Raji (cell line): ENCODE results near the gene KCNK13.

Experiments
- POLR2A ChIP-seq: IDR thresholded peaks from 2 replicates; pipeline ENCODE4 v1.6.1; 2011; ENCODE audit warnings: low read depth, low read length, control low read depth; ENCODE audit not compliant: insufficient read depth

KCNK13 gene

DNA sequence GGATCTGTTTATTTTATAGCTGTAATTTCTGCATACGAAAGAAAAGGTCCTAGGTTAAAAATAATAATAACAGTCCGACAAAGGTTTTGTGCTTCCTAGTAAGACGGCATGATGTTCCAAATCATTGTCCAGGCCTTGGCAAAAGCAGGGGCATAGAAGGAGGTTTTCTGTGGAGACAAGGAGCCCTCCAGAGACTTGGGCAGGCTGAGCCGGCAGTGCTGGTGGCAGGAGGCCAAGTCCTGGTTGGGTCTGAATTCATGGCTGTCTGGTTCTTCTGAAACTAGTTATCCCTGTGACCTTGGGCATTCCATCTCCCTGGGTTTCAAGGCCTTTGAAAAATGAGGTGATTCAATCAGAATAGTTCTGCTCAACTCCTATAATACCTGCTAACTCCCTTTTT lies 44.0 kb downstream of the KCNK13 start:
- no peak for TF ChIP-seq POLR2A

DNA sequence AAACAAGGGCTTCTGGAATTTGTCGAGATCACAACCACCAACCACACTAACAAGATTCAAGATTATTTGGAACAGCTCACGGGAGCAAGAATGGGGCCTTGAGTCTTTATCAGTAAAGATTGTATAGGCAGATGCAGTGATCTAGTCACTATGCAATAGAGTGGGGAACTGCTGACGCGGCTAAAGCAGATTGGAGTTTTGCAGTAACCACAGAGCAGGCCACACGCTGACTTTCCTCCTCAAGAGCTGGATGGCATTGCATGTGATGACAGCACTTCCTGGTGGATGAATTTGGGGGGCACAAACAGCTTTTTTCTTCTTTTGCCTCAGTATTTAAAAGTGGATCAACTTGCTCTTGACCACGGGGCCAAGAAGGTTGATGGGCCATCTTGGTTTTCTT lies 46.0 kb downstream of the KCNK13 start:
- TF ChIP-seq POLR2A: no peak

DNA sequence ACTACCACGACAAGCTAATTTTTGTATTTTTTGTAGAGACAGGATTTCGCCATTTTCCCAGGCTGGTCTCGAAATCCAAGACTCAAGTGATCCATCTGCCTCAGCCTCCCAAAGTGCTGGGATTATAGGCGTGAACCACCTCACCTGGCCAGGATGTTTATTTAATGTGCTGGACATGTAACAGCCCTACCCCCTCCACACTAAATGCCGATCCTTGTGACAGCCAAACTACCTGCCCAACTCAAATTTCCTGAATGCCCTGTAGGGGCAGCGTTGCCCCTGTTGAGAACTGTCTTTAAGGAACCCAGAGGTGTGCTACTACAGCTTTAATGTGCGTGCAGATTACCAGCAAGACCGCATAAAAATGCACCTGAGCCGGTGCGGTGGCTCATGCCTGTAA lies 48.1 kb downstream of the KCNK13 start:
- no peak for TF ChIP-seq POLR2A

DNA sequence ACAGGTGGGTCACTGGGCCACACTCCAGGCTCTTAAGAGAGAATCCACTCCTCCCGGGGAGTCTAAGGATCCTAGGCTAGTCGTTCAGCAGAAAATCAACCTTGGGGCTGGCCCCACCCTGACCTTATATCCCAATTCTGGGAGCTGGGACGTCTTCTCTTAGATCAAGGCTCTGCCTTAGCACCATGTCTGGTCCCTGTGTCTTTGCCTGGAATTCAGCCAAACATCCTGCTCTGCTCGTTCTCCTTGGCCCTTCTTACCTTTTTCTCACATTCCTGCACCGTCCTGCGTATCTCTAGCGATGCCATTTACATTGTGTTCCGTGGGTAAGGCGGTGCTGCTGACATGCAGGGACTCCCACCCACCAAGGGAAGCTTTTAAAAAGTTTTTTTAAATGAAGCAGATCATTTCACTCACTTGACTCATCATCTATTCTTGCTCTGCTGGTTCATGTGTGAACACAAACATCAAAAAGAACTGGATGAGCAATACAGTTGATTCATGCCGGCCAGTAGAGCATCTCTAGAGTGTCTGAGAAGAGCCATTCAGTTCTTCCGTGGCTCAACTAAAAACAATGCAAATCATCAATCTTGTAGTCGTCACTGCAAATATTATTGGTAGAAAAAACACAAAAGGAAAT lies 50.2 kb downstream of the KCNK13 start:
- TF ChIP-seq POLR2A: no peak

DNA sequence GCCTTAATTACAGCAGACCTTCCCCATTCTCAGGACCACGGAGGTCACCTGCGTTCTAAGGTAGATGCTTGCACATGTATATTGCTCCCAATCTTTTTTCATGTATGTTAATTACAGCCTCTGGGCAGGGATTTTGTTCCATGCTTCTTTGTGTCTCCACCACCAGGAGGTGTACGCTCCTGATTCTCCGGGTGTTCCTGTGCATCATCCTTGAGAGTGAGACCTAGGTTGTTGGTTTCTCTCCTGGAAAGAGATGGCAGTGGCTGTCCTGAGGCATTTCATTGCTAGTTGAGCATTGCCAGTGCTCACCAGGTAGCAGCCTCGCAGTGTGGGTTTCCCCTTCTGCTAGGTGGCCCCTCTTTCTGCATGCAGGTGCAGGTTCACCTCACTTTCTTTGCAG lies 52.8 kb downstream of the KCNK13 start:
- TF ChIP-seq POLR2A: no peak

DNA sequence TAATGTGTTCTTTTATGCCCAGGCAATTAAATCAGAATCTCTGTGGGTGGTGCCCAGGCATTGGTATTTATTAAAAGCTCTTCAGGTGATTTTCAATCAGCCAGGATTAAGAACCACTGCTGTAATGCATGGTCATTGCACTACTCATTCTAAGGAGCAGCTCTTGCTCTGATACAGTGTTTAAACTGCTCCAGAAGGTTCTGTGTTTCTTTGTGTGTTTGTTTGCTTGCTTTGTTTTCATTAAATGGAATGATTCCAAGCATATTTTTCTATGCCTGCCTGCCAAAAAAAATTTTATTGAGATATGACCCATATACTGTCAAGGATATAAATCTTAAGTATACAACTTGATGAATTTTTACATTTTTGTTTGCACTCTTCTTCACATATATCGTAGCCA lies 54.0 kb downstream of the KCNK13 start:
- no peak for TF ChIP-seq POLR2A

DNA sequence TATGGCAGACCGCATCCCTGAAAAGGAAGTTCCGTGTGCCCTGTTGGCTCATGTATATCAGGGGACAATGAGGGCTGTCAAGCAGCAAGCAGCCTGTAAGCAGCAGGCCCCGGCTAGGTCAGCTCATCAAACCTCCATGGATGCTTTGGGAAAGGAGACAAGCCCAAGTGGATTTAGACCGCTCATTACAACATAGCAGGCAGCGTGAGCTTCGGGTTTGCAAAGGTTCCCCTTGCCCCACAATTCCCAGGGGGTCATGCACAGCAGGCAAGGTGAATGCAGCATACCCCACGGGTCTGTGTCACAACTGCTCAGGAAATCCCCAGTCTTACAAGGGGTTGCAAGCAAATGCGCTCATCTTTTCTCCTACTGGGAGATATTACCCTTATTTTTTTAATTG lies 54.6 kb downstream of the KCNK13 start:
- no peak for TF ChIP-seq POLR2A

DNA sequence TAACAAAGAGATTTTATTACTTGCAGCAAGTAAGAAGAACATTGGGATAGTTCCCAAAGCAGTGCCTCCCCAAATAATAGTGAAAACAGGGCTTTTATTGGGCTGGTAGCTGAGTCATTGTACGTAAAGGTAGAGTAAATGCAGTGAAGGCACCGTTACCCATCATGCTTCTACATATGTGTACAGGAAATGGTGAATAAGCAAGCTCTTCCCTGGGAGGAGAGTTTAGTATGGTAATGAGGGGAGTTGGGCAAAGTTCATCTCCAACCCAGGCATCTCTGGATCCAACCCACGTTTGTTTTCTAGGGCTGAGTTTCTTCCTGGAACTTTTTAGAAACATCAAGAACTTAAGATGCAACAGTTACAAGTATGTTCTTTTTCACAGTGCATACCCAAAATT lies 56.2 kb downstream of the KCNK13 start:
- TF ChIP-seq POLR2A: no peak

DNA sequence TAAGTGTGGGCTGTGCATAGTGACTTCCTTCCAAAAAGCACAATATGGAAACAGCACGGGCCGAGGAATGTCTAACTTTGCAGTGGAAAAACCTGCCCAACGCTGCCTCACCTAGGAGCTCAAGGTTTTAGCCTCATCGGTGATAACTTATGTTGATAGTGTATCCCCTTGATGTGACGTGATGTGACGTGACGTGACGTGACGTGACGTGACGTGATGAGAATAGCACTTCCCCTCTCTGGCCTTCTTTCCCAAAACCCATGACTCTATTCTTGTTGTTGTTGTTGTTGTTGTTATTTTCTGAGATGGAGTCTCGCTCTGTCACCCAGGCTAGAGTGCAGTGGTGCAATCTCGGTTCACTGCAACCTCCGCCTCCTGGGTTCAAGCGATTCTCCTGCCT lies 64.5 kb downstream of the KCNK13 start:
- TF ChIP-seq POLR2A: no peak

DNA sequence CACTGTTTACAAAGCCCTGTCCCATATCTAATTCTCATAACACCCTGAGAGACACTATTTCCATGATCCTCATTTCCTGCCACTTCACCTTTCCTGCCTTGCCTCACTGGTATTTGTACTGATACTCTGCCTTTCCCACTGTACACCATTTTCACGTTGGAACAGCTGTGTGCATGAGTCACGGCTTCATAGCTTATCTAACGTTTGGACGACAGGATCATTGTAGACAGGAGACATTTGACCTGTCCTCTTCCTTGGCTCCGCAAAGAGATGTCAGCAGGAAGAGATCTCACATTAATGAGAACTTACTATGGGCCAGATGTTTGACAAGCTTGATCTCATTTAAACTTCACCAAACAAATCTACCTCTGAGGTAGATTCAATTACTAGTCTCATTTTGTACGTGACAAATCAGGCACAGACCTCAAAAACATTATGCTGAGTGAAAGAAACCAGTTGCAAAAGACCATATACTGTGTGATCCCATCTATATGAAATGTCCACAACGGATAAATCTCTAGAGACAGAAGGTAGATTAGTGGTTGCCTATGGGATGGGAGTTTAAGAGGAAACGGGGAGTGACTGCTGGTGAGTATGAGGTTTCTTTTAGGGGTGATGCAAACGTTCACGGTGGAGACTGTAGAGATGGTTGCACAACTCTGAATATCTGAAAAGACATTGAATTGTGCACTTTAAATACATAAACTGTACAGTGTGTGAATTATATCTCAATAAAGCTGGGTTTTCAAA lies 71.2 kb downstream of the KCNK13 start:
- no peak for TF ChIP-seq POLR2A

DNA sequence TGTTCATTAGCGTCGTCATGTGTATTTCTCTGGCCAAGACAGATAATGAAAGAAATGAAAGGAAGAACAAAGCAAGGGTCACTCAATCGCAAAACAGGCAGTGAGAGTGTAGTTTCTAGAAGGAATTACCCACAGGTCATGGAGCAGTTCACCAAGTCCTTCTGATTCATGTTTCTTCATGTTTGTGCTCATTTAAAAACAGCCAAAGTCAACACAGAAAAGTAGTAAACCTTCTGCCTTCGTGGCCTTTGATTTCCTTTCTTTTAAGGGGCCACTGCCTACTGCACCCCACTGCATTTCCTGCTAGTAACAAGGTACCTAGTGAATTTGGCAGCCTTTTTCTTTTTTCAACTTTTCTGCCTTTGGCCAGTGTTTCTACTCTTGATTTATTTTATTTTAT lies 75.1 kb downstream of the KCNK13 start:
- no peak for TF ChIP-seq POLR2A

DNA sequence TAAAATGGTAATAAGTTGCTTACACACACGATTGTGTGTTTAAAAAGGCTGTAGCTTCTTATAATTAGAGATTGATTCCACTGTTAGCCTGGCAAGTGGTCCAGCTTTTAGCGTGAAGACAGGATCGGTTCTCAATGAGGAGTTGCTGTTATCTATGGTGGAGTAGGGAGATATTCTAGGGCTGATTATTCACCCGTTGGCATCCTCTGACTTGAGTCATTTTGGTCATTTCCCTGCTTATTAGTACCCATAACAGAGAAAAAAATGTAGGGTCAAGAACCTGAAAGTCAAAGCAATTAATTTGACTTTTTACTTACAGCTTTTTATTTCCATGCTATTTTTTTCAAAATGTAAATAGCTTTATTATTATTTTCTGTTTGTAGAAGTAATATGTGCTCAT lies 76.0 kb downstream of the KCNK13 start:
- no peak for TF ChIP-seq POLR2A

DNA sequence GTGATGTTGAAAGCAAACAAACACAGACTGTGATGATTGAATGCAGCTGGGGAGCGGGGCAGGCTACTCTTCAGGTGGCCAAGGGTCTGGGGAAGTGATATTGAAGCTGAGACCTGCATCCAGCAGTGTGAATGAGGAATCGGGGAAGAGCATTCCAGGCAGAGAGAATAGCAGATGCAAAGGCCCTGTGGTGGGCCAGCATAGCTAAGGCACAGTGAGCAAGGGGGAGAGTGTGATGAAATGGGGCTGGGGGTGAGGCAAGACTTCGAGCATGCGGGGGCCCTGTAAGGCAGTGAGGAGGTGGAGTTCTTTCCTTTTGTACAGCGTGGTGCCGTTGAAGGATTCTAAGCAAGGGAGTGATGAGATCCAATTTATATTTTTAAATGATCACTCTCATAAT lies 77.4 kb downstream of the KCNK13 start:
- TF ChIP-seq POLR2A: no peak

DNA sequence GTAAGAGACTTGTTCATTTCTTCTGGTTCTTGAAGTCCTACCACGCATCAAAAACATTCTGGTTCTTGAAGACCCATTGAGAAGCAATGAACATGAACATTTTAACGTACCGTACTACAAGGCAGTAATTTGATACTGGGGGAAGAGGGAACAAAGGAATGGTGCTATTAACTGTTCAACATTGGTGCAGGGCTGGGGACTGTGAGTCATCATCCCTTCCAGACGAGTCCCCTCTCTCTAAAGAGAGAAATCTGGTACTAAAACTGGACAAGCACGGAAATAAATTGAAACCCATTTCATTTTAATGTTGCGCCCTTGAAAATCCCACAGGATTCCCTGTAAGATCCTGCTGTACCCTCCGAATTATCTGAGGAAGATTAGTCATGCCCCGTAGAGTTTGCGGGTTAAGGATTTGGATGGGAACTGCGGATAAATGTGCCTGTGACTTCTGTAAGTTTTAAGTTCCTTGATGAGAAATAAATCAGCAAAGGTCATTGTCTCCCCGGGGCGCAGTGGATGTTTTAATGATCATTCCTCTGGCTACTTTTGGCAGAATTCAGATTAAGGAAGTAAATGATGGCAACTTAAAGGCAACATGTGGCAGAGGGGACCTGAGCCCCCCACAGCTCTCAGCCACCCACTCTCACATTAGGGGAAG lies 78.6 kb downstream of the KCNK13 start:
- no peak for TF ChIP-seq POLR2A

DNA sequence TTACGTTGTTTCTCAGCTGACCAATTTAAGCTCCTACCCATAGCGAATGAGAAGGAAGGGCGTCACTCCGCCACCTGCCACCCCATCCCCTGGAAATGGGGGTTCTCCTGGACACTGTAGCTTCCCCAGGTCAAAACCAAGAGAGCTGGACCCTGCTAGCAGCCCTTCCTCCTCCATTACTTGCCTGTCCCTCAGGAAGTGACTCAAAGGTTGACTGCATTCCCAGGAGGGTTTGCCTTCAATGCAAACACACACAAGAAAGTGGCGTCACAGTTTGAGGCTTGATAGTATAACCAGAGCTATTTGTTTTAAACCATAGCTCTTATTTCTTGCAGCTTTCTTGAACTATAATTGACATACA lies 79.1 kb downstream of the KCNK13 start:
- TF ChIP-seq POLR2A: no peak

DNA sequence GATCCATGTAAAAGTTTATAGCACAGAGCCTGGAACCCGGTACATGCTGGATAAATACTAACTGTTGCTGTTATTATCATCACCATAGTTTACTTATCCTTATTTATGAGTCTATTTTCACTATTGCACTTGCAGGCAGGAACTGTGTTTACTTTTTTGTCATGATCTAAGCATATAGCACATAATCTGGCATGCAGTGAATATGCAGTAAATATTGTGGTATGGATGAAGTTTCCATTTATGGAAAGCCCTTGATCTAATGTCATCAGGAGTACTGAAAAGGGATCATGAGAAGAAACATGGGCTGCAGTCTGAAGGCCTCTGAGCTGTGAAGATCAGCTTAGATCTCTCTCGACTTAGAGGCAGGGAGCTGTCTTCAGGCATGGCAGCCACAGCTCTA lies 91.6 kb downstream of the KCNK13 start:
- TF ChIP-seq POLR2A: no peak
